ENCODE measurements around the gene PDGFC. TPM values are rescaled to one million over a fixed set of nuclear protein-coding genes. Genes with fewer than 3 reads are reported as not detected.

The PDGFC gene
- total and polyA plus RNA-seq, 2 of the 8 experiments (the other 6 are each of a cell fraction or from before 2014, with no cell fraction given): 0.65 to 2.7 TPM

GRCh38 chr4:156792462-156793085 lies 179.0 kb downstream of the PDGFC start (continued):
- TF ChIP-seq RXRA (IDR thresholded peaks at IDR 0.05; ENCODE audit: insufficient read depth, low read depth, low read length) (no peak), MAFK (IDR thresholded peaks at IDR 0.05; ENCODE audit: low read depth, low read length) (no peak), PHF8 (conservative IDR thresholded peaks at IDR 0.05; ENCODE audit: low read depth, low read length) (no peak), TEAD4 (IDR thresholded peaks at IDR 0.05; ENCODE audit: low read depth, low read length) (no peak), SIRT6 (IDR thresholded peaks at IDR 0.05; ENCODE audit: low read length) (no peak), HDAC2 (IDR thresholded peaks at IDR 0.05; ENCODE audit: borderline replicate concordance in 1 of 2, low read depth in 2 of 2, low read length in 2 of 2) (no peak), SIN3A (conservative IDR thresholded peaks at IDR 0.05 in 1 of 2, IDR thresholded peaks at IDR 0.05 in 1 of 2; ENCODE audit: low read depth in 1 of 2, low read length in 2 of 2) (no peak)
